Activated T-cell treated with anti-CD3 and anti-CD28 coated beads, Interleukin-2, amount 50 U/mL, for 72 hours (primary cell): Measurements from ENCODE around the gene IL17RE. TPM values are rescaled to one million over a fixed set of nuclear protein-coding genes. Genes with fewer than 3 reads are reported as not detected.
"Not testable (repeated sequence)": the region's sequence is repeated elsewhere in the genome, so short reads cannot be mapped to it uniquely, and the experiment has no call there.

Source experiments
- ATAC-seq, 2 donors: fragments of 150-1000 bp; cut with Tn5 transposase; replicated peaks in 1 of 2; 2 replicates each; pipeline ENCODE4 v1.10.0; 2021; ENCODE audit warnings: moderate library complexity in 2 of 2, mild to moderate bottlenecking in 1 of 2
- DNase-seq, 2 donors: peaks; one replicate each; pipeline ENCODE4 v3.0.0; 2021 to 2022; ENCODE audit warnings: mixed read lengths in 1 of 2
- H3K27ac Mint-ChIP-seq: one replicate; pipeline ENCODE4 v1.8.0; 2022; ENCODE audit warnings: mild to moderate bottlenecking, moderate library complexity, mixed read lengths
- H3K27me3 Mint-ChIP-seq: one replicate; pipeline ENCODE4 v1.8.0; 2022; ENCODE audit warnings: low read depth, mixed read lengths
- H3K36me3 Mint-ChIP-seq, 2 donors: one replicate each; pipeline ENCODE4 v1.8.0; 2022; ENCODE audit warnings: mixed read lengths in 2 of 2, mild to moderate bottlenecking in 1 of 2; ENCODE audit not compliant: insufficient read depth in 2 of 2
- H3K4me1 Mint-ChIP-seq: one replicate; pipeline ENCODE4 v1.8.0; 2022; ENCODE audit warnings: low read depth, mixed read lengths
- H3K4me3 Mint-ChIP-seq, 2 donors: one replicate each; pipeline ENCODE4 v1.8.0; 2022; ENCODE audit warnings: mild to moderate bottlenecking in 2 of 2, mixed read lengths in 2 of 2, moderate library complexity in 2 of 2
- H3K9me3 Mint-ChIP-seq, 2 donors: one replicate each; pipeline ENCODE4 v1.8.0; 2022; ENCODE audit warnings: mixed read lengths in 2 of 2
- total RNA-seq, 2 donors: library from RNA; stranded (reverse); gene quantifications; one replicate each; pipeline ENCODE4 v1.2.3, GENCODE V29; 2022

IL17RE gene
- total RNA-seq, 2 donors from 2014 or later = 0.94 to 5.5 TPM

DNA sequence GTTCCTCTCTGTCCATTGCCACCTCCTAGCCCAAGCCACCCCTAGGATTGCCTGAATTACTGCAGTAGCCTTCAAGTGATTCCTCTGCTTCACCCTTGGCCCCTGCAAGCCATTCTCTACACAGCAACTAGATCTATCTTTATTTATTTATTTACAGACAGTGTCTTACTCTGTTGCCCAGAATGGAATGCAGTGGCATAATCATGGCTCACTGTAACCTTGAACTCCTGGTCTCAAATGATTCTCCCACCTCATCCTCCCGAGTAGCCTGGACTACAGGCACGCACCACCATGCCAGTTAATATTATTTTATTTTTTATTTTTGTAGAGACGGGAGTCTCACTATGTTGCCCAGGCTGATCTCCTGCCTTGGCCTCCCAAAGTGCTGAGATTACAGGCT is 14.1 kb upstream of the IL17RE start:
- Mint-ChIP-seq H3K36me3 (peaks cover 12 to 16% of the 10 kb centered on the region in 2 donors), H3K9me3 (no peaks in the 10 kb centered on the region), H3K27ac (no peak overlapping the region), H3K4me3 (no peak overlapping the region), H3K27me3 (no peaks in the 10 kb centered on the region), H3K4me1 (peaks cover 27% of the 10 kb centered on the region)
- no peak for ATAC-seq
- DNase-seq = no peak

DNA sequence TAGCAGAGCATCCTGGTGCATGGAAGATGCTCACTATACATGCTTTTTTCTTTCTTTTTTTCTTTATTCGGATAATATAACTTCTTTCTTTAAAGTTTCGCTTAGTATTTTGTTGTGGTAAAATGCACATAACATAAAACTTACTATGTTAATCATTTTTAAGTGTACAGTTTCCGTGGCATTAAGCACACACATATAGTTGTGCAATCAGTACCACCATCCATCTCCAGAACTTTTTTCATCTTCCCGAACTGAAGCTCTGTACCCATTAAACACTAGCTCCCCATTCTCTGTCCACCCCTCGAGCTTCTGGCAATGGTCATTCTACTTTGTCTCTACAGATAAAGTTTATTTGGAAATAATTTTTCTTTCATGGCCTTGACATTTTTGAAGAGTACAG is 13.2 kb upstream of the IL17RE start:
- Mint-ChIP-seq H3K4me3 (peak overlapping the region in 1 of 2 donors; percentile 98), H3K9me3 (no peaks in the 10 kb centered on the region), H3K4me1 (peaks cover 36% of the 10 kb centered on the region), H3K27ac (peak overlapping the region; percentile 97), H3K27me3 (no peaks in the 10 kb centered on the region), H3K36me3 (peaks cover 12 to 16% of the 10 kb centered on the region in 2 donors)
- ATAC-seq = no peak
- no peak for DNase-seq

DNA sequence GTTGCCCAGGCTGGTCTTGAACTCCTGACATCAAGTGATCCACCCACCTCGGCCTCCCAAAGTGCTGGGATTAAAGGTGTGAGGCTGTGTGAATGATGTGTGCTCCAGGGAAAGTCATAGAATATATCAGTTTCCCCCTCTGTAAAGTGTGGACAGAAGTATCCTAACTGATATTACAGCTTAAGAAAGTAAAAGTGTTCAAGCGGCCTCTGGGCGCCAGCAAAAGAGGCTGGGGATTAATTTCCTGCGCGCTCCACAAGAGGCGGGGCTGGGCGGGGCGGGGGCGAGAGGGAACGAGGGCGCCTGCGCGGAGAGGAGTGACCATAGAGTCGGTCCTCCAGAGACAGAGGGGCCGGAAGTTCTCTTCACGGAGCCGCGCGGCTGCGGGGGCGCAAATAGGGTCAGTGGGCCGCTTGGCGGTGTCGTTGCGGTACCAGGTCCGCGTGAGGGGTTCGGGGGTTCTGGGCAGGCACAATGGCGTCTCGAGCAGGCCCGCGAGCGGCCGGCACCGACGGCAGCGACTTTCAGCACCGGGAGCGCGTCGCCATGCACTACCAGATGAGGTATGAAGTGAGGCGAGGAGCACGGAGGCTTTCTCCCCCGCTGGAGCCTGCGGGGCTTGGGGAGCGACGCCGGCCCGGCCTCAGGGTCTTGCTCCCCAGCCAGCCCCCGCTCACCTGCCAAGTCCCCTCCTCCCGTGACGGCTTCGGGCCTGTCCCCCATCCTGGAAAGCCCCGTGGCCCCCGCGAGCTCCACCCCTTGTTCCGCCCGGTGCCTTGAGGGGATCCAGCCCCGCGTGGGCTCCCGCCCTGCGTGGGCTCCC is 12.2 kb upstream of the IL17RE start, which contains the start of gene JAGN1:
TSS of gene JAGN1 (plus strand) at position 362 of the 823 bp plus-strand sequence. CDS start at position 475, 113 bp downstream.
- Mint-ChIP-seq H3K4me3 (peak within 1 kb of the TSS; percentile 98), H3K9me3 (no peaks in the 10 kb centered on the region), H3K4me1 (peaks cover 46% of the 10 kb centered on the region), H3K36me3 (peaks cover 15 to 23% of the 10 kb centered on the region in 2 donors), H3K27me3 (no peaks in the 10 kb centered on the region), H3K27ac (peak within 1 kb of the TSS; percentile 97)
- DNase-seq (peak; percentile 90 to 92), ATAC-seq (peak; percentile 87 to 90)

DNA sequence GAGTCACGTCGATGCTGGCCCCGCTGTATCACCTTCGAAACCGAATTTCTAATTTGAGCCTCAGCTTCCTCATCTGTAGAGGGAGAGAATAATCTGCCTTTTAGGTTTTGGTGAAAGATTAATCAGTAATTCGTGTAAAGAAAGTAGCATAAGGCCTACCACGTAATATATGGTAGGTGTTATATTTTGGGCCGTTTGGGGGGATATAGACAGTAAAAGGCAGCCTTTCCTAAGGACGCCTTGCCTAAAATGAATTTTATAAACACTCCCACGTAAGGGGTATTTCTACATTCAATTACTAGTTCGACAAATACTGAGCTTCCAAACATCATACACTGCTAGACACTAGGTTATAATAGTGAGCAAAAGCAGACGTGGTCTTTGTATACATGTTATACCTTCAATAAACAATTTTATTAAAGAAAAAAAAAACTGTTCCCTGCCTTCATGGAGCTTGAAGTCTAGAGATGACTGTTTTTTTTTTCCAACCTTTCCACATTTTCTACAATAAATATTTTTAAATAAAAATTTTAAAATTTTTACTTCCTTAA is 11.5 kb upstream of the IL17RE start:
- no peak for ATAC-seq
- Mint-ChIP-seq H3K4me3 (peak overlapping the region; percentile 98), H3K27me3 (no peaks in the 10 kb centered on the region), H3K36me3 (peaks cover 15 to 23% of the 10 kb centered on the region in 2 donors), H3K4me1 (peaks cover 50% of the 10 kb centered on the region), H3K9me3 (no peaks in the 10 kb centered on the region), H3K27ac (peak overlapping the region; percentile 97)
- DNase-seq = no peak

DNA sequence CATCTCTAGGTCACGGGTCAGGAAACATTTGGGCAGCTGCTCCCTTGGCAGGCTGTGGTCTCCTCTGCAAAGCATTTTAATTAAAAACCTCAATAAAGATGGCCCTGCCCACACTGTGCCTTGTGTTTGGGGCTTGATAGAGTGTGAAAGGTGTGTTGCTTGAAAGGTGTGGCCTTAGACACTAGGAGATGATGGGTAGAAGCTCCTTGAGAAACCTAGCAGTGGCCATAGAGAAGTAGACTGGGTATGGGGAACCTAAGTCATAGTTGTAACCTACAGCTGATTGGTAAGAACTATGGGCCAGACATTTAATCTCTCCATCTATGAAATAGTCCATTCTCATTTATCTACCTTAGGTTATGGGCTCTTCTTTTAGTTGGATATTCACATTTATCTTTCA is 8.9 kb upstream of the IL17RE start:
- Mint-ChIP-seq H3K36me3 (peaks cover 15 to 23% of the 10 kb centered on the region in 2 donors), H3K9me3 (no peaks in the 10 kb centered on the region), H3K27ac (peak overlapping the region; percentile 82), H3K27me3 (no peaks in the 10 kb centered on the region), H3K4me1 (peaks cover 60% of the 10 kb centered on the region), H3K4me3 (peak overlapping the region; percentile 24 to 56)
- no peak for ATAC-seq
- no peak for DNase-seq

DNA sequence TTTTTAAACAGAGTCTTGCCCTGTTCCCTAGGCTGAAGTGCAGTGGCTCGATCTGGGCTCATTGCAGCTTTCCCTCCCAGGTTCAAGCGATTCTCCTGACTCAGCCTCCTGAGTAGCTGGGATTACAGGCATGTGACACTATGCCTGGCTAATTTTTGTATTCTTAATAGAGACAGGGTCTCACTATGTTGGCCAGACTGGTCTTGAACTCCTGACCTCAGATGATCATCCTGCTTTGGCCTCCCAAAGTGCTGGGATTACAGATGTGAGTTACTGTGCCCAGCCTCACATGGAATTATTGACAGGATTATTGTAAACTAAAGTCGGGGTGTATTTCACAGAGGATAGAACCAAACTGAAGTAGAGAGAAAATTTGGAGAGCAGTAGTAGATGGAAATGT is 6.9 kb upstream of the IL17RE start:
- not testable (repeated sequence) for ATAC-seq

DNA sequence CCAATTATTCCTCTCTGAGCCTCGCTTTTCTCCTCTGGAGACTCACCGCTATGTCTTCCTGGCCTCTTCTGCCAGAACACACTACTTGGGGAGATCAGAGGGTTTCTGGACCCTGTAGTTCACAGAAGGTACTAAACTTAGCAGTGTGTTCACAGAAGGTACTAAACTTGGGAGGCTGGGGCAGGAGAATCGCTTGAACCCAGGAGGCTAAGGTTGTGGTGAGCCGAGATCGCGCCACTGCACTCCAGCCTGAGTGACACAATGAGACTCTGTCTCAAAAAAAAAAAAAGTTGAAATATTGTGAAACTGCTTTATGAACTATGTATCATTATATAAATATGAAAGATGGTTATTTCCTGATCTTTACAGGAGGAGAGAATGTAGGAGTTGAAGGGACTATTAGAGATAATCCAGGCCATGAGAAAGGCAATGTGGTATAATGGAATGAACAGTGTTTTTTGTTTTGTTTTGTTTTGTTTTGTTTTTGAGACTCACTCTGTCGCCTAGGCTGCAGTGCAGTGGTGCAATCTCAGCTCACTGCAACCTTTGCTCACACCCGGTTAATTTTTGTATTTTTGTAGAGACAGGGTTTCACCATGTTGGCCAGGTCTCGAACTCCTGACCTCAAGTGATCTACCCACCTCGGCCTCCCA is 5.8 kb upstream of the IL17RE start:
- H3K27ac Mint-ChIP-seq, H3K4me3 Mint-ChIP-seq, ATAC-seq, H3K9me3 Mint-ChIP-seq, DNase-seq, H3K27me3 Mint-ChIP-seq: not testable (repeated sequence)
- Mint-ChIP-seq H3K4me1 (peaks cover 58% of the 10 kb centered on the region), H3K36me3 (peaks cover 13 to 21% of the 10 kb centered on the region in 2 donors)

More for the DNA sequence above, 6.9 kb upstream of the IL17RE start:
- not testable (repeated sequence) for DNase-seq, H3K27ac Mint-ChIP-seq, H3K4me3 Mint-ChIP-seq, H3K9me3 Mint-ChIP-seq, H3K27me3 Mint-ChIP-seq
- Mint-ChIP-seq H3K4me1 (peaks cover 50% of the 10 kb centered on the region), H3K36me3 (peaks cover 15 to 23% of the 10 kb centered on the region in 2 donors)

DNA sequence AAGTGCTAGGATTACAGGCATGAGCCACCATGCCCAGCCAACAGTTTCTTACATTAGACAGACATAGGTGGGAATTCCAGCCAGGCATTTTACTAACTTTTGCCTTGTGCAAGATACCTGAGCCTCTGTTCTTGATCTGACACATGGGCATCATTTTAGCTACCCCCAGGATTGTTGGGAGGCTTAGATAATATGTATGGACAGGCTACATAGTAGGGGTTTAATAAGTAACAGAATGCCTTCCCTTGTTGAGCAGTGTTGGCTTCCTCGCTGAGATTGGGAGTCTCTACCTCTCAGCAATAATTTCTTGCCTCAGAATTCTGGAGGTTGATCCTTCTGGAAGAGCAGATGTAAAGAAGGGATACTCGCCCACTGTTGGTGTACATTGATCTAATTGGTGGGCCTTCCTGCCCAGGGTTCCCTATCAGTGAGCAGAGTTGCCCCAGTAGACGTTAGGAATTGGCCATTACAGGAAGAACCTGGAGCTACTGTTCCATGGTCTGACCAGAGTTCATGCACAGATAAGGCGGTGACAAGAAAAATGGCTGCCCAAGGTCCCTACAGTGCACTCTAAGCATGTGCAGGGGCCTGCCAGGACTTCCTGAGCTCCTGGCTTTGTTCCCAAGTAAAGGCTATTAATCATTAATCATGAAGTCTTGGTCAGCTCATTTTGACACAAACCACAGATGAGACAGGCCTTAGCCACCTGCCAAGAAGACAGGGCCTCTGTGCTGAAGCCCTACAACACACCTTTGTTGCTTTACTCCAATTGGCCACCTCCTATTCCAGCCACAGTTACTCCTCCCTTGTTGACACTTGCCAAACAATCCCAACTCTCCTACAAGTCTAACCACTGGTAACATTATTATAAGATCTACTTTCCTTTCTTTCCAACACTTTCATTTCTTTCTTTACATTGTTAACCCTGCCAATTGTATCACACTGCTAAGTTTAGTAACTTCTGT is 5.0 kb upstream of the IL17RE start:
- H3K4me3 Mint-ChIP-seq = no peak overlapping the region
- DNase-seq = no peak
- H3K27ac Mint-ChIP-seq = peak overlapping the region; percentile 1
- H3K9me3 Mint-ChIP-seq = no peaks in the 10 kb centered on the region
- no peak for ATAC-seq
- H3K36me3 Mint-ChIP-seq = peaks cover 9 to 15% of the 10 kb centered on the region in 2 donors
- H3K4me1 Mint-ChIP-seq = peaks cover 58% of the 10 kb centered on the region
- no peaks in the 10 kb centered on the region for H3K27me3 Mint-ChIP-seq

DNA sequence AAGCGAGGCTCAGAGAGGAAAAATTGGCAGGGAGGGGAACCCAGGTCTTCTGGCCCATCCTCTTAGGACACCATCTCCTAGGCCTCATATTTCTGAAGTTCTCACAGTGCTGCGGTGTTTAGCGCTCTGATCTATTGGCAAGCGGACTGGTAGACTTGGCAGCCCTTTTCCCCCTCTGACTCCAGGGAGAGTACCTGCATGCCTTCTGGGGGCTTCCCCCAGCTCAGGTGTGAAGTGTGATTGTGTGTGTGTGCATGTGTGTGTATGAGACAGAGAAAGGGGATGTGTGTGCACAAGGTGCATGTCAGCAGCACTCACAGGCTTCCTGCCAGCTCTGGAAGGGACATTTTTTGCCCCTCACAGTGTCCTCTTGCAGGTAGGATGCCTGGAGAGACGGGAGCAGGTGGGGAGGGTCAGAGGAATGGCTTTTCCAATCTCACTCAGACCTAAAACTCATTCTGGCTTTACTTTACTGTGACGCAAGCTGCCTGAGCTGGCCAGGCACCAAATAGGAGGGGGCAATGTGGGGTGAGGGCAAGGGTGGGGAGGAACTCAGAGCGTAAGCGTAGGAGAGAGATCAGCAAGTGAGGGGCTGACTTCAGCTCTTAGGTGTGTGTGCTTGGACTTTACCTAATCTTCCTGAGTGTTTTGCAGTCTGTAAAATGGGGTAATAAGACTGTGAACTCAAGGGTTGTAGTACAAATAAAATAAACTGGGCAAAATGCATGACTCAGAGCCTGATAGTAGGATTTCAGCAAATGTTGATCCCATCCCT is 4.0 kb upstream of the IL17RE start:
- peaks cover 58% of the 10 kb centered on the region for H3K4me1 Mint-ChIP-seq
- peaks cover 4 to 7% of the 10 kb centered on the region in 2 donors for H3K36me3 Mint-ChIP-seq
- H3K9me3 Mint-ChIP-seq = no peaks in the 10 kb centered on the region
- H3K4me3 Mint-ChIP-seq = no peak overlapping the region
- no peak overlapping the region for H3K27ac Mint-ChIP-seq
- no peaks in the 10 kb centered on the region for H3K27me3 Mint-ChIP-seq
- ATAC-seq = no peak
- DNase-seq = no peak

DNA sequence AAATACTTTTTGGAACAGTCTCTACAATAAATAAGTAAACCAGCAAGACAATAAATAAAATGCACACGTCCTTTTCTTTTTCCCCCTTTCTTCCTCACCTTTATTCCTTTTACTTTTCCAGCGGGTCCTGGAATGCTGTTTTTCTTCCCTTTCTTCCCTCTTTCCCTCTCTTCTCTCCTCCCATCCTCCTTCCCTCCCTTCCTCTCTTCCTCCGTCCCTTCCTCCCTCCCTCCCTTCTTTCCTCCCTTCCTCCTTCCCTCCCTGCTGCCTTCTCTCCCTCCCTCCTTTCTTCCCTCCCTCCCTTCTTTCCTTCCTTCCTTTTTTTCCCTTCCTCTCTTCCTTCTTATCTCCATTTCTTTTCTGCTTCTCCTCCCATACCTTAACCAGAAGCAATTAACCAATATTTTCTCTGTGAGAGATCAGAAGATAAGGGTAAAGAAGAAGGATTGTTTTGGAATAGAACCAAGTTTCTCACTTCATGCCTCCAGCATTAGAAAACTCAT is 3.3 kb upstream of the IL17RE start:
- H3K27me3 Mint-ChIP-seq = no peaks in the 10 kb centered on the region
- no peak overlapping the region for H3K27ac Mint-ChIP-seq
- DNase-seq (no peak), ATAC-seq (no peak)
- H3K4me1 Mint-ChIP-seq = peaks cover 56% of the 10 kb centered on the region
- no peaks in the 10 kb centered on the region for H3K9me3 Mint-ChIP-seq
- H3K4me3 Mint-ChIP-seq = no peak overlapping the region
- peaks cover 4 to 7% of the 10 kb centered on the region in 2 donors for H3K36me3 Mint-ChIP-seq

GRCh38 chr3:9900965-9901415 is 1.7 kb upstream of the IL17RE start:
- peak overlapping the region; percentile 65 for H3K27ac Mint-ChIP-seq
- H3K9me3 Mint-ChIP-seq, H3K36me3 Mint-ChIP-seq, DNase-seq, ATAC-seq, H3K27me3 Mint-ChIP-seq: not testable (repeated sequence)
- peak overlapping the region in 1 of 2 donors; percentile 62 for H3K4me3 Mint-ChIP-seq
- peaks cover 42% of the 10 kb centered on the region for H3K4me1 Mint-ChIP-seq
